Neuronal stem cell (in vitro differentiated cells): ENCODE results near the gene LNX1.

Experiments used
- DNase-seq: peaks from one replicate; pipeline ENCODE4 v3.0.0-alpha.2; 2013; ENCODE audit warnings: low spot score
- H2AFZ ChIP-seq: one replicate; pipeline ENCODE4 v1.6.1; 2013; ENCODE audit warnings: mild to moderate bottlenecking, low read length, inconsistent platforms
- H2AK5ac ChIP-seq: 2 replicates; pipeline ENCODE4 v1.6.1; 2013; ENCODE audit warnings: low read depth, mild to moderate bottlenecking, inconsistent platforms, low read length, moderate library complexity, mixed read lengths
- H2BK120ac ChIP-seq: 2 replicates; pipeline ENCODE4 v1.6.1; 2013; ENCODE audit warnings: low read depth, mild to moderate bottlenecking, inconsistent platforms, low read length, moderate library complexity, mixed read lengths
- H2BK12ac ChIP-seq: one replicate; pipeline ENCODE4 v1.6.1; 2013; ENCODE audit warnings: low read length, inconsistent platforms
- H2BK15ac ChIP-seq: 2 replicates; pipeline ENCODE4 v1.6.1; 2013; ENCODE audit warnings: mild to moderate bottlenecking, low read length, inconsistent platforms, mixed read lengths
- H2BK5ac ChIP-seq: one replicate; pipeline ENCODE4 v1.6.1; 2013; ENCODE audit warnings: inconsistent platforms, mild to moderate bottlenecking, low read length, moderate library complexity
- H3K14ac ChIP-seq: one replicate; pipeline ENCODE4 v1.6.1; 2013; ENCODE audit warnings: low read length, inconsistent platforms
- H3K18ac ChIP-seq: 2 replicates; pipeline ENCODE4 v1.6.1; 2013; ENCODE audit warnings: low read length, inconsistent platforms
- H3K23ac ChIP-seq: 2 replicates; pipeline ENCODE4 v1.6.1; 2013; ENCODE audit warnings: low read depth, mild to moderate bottlenecking, mixed read lengths, low read length, inconsistent platforms; ENCODE audit not compliant: poor library complexity
- H3K27ac ChIP-seq: replicated peaks from 3 replicates; pipeline ENCODE4 v1.5.1; 2013; ENCODE audit warnings: low read length, inconsistent platforms
- H3K27me3 ChIP-seq, 3 experiments: 2 replicates each; pipeline ENCODE4 v1.6.1; 2013; ENCODE audit warnings: low read length in 3 of 3, mild to moderate bottlenecking in 2 of 3, inconsistent platforms in 1 of 3, low read depth in 1 of 3, mixed read lengths in 1 of 3, moderate library complexity in 1 of 3; ENCODE audit not compliant: control insufficient read depth in 3 of 3, insufficient read depth in 3 of 3
- H3K36me3 ChIP-seq, 2 donors: replicated peaks in 1 of 2; 2 replicates each; pipeline ENCODE4 v1.6.1; 2013; ENCODE audit warnings: low read length in 2 of 2; ENCODE audit not compliant: control insufficient read depth in 2 of 2, insufficient read depth in 2 of 2
- H3K4ac ChIP-seq: 2 replicates; pipeline ENCODE4 v1.6.1; 2013; ENCODE audit warnings: inconsistent platforms, mild to moderate bottlenecking, low read length, moderate library complexity
- H3K4me1 ChIP-seq, 2 donors: 1 replicate in 1 of 2; 2 replicates in 1 of 2; pipeline ENCODE4 v1.6.1; 2013; ENCODE audit warnings: low read length in 2 of 2, low read depth in 1 of 2; ENCODE audit not compliant: control insufficient read depth in 2 of 2, insufficient read depth in 1 of 2
- H3K4me2 ChIP-seq: one replicate; pipeline ENCODE4 v1.6.1; 2013; ENCODE audit warnings: mild to moderate bottlenecking, low read length, inconsistent platforms; ENCODE audit not compliant: insufficient read depth, poor library complexity, severe bottlenecking
- H3K4me3 ChIP-seq, 2 donors: 2 replicates each; pipeline ENCODE4 v1.5.1; 2013; ENCODE audit warnings: low read length in 2 of 2, mild to moderate bottlenecking in 2 of 2, inconsistent platforms in 1 of 2, moderate library complexity in 1 of 2
- H3K79me1 ChIP-seq: one replicate; pipeline ENCODE4 v1.6.1; 2013; ENCODE audit warnings: low read depth, mild to moderate bottlenecking, inconsistent platforms, low read length, moderate library complexity
- H3K9ac ChIP-seq: one replicate; pipeline ENCODE4 v1.6.1; 2013; ENCODE audit warnings: mild to moderate bottlenecking, low read depth, low read length, inconsistent platforms; ENCODE audit not compliant: poor library complexity
- H3K9me3 ChIP-seq, 2 donors: replicated peaks in 1 of 2; 2 replicates each; pipeline versions ENCODE3 to v1.6.1; 2013; ENCODE audit warnings: low read length in 2 of 2, mild to moderate bottlenecking in 2 of 2, inconsistent platforms in 1 of 2, low read depth in 1 of 2, mixed read lengths in 1 of 2, moderate library complexity in 1 of 2; ENCODE audit not compliant: control insufficient read depth in 2 of 2, insufficient read depth in 1 of 2
- H4K8ac ChIP-seq: one replicate; pipeline ENCODE4 v1.6.1; 2013; ENCODE audit warnings: low read depth, mild to moderate bottlenecking, inconsistent platforms, low read length, moderate library complexity
- H4K91ac ChIP-seq: one replicate; pipeline ENCODE4 v1.6.1; 2013; ENCODE audit warnings: low read length, low read depth, mild to moderate bottlenecking, inconsistent platforms; ENCODE audit not compliant: poor library complexity
- WGBS, 2 donors: extraction: QIAGEN DNeasy Blood & Tissue Kit; methylation state at CpG; one replicate each; pipeline ENCODE4 v1.1.7; 2013; ENCODE audit warnings: missing lambda C conversion rate in 2 of 2, mixed read lengths in 1 of 2; ENCODE audit not compliant: insufficient read length in 2 of 2, insufficient replicate concordance in 1 of 2; ENCODE audit errors: extremely low coverage in 2 of 2; 5-methylcytosine and 5-hydroxymethylcytosine counted together

Gene LNX1

DNA sequence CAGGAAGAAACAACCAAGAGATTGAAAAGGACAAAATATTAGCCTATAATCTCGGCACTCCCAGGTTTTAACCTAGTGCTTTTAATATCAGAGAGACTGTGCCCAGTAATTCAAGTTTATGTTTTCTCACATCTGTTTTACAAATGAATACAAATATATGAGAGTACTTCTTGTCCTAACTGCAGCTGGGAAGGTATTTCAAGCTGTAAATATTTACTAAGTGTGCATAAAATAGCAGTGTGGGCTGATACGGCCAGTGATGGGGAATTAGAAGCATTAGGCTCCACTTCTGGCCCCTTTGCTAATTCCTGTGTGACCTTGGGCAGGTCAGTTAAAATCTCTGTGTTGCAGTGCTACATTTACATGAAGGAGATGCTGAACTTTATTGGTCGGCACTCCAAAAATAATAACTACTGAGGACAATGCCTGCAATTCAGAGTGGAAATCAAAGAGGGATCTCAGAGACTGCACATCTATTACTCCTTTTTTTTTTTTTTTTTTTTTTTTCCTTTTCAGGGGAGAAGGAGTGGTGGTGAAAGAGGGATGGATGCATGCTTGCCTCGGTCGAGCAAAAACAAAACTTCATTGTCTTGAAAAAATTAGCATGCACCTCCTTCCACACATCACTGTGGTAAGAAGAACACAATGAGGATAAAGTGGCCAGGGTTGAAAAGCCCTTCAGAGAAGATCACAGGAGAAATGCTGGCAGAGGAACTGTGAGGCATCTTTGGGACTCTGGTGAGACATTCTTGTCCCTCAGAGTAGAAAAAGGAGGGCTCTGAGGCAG is 44.6 kb upstream of the LNX1 start:
- Histone ChIP-seq H3K27me3 (no peaks in the 10 kb centered on the region), H2AK5ac (no peak overlapping the region), H3K4me3 (no peak overlapping the region), H3K4me2 (no peak overlapping the region), H3K27ac (no peak overlapping the region), H3K36me3 (no peaks in the 10 kb centered on the region), H2BK120ac (no peak overlapping the region), H2BK12ac (no peak overlapping the region), H2AFZ (no peak overlapping the region), H3K4ac (no peak overlapping the region), H3K9ac (no peak overlapping the region), H2BK5ac (no peak overlapping the region), H3K79me1 (no peaks in the 10 kb centered on the region), H3K23ac (no peak overlapping the region), H3K9me3 (no peaks in the 10 kb centered on the region), H3K4me1 (peaks cover 0 to 4% of the 10 kb centered on the region in 2 donors), H3K14ac (no peak overlapping the region), H2BK15ac (no peak overlapping the region), H3K18ac (no peak overlapping the region), H4K91ac (no peak overlapping the region), H4K8ac (no peak overlapping the region)
- no CpG with 5 or more reads among the region's 5 CpGs for WGBS, 2 donors
- no peak for DNase-seq

DNA sequence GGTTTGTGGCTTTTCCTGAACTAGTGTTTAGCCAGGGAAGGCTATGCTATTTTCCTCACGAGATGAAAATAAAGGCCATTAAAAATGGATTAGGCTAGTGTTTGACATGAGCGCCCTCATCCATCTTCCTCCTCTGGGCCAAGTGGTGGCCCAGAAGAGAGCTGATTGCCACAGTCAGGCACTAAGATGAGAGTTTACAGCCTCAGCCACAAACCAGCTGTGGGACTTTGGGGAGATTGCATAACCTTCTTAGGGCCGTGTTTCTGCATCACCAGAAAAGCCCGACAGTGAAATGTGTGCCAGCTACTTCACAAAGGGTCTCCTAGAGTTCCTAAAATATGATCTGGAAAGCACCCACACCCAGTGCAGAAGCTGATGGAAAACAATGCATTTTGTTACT is 42.3 kb upstream of the LNX1 start:
- no peaks in the 10 kb centered on the region for H3K27me3 ChIP-seq
- H2BK15ac ChIP-seq: no peak overlapping the region
- no peaks in the 10 kb centered on the region for H3K9me3 ChIP-seq
- no peak overlapping the region for H3K4me3 ChIP-seq
- WGBS, 2 donors: no CpG with 5 or more reads among the region's 4 CpGs
- no peak overlapping the region for H4K8ac ChIP-seq
- peaks cover 0 to 3% of the 10 kb centered on the region in 2 donors for H3K4me1 ChIP-seq
- H3K18ac ChIP-seq: no peak overlapping the region
- no peak overlapping the region for H4K91ac ChIP-seq
- H3K14ac ChIP-seq: no peak overlapping the region
- H2BK12ac ChIP-seq: no peak overlapping the region
- H3K27ac ChIP-seq: no peak overlapping the region
- H3K9ac ChIP-seq: no peak overlapping the region
- H3K79me1 ChIP-seq: no peaks in the 10 kb centered on the region
- no peak overlapping the region for H3K23ac ChIP-seq
- no peak for DNase-seq
- H2AFZ ChIP-seq: no peak overlapping the region
- no peak overlapping the region for H2BK120ac ChIP-seq
- no peaks in the 10 kb centered on the region for H3K36me3 ChIP-seq
- no peak overlapping the region for H2BK5ac ChIP-seq
- no peak overlapping the region for H3K4me2 ChIP-seq
- no peak overlapping the region for H3K4ac ChIP-seq
- no peak overlapping the region for H2AK5ac ChIP-seq

DNA sequence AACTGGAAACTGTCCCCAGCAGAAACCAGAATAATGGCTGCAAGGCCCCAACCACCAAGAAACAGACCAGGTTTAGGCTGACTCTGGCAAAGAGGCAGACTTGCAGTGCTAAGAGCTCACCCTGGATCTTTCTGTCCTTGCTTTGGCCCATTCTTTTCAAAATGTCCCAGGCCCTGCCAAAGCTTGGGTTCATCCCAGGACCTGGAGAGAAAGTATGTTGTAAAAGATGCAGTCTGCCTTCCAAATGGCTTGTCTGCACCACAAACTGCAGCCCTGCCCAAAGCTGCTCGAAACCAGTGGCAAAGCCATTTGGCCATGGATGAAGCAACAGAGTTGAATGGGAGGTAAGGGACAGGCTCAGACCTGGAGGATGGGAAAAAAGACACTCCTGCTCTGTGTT is 38.0 kb upstream of the LNX1 start:
- no peak overlapping the region for H2BK5ac ChIP-seq
- H3K4me2 ChIP-seq: no peak overlapping the region
- H4K8ac ChIP-seq: no peak overlapping the region
- H3K27ac ChIP-seq: no peak overlapping the region
- no peak overlapping the region for H2AFZ ChIP-seq
- H3K9me3 ChIP-seq: no peaks in the 10 kb centered on the region
- H3K79me1 ChIP-seq: no peaks in the 10 kb centered on the region
- peaks cover 0 to 1% of the 10 kb centered on the region in 2 donors for H3K36me3 ChIP-seq
- DNase-seq: no peak
- H3K4me1 ChIP-seq: no peaks in the 10 kb centered on the region
- no peak overlapping the region for H3K4ac ChIP-seq
- no peak overlapping the region for H2BK15ac ChIP-seq
- no peaks in the 10 kb centered on the region for H3K27me3 ChIP-seq
- no peak overlapping the region for H2BK120ac ChIP-seq
- no peak overlapping the region for H2BK12ac ChIP-seq
- H3K9ac ChIP-seq: no peak overlapping the region
- peak overlapping the region; percentile 27 for H3K18ac ChIP-seq
- H3K23ac ChIP-seq: no peak overlapping the region
- H3K4me3 ChIP-seq: no peak overlapping the region
- no peak overlapping the region for H4K91ac ChIP-seq
- no peak overlapping the region for H3K14ac ChIP-seq
- no CpG with 5 or more reads among the region's 1 CpG for WGBS, 2 donors
- no peak overlapping the region for H2AK5ac ChIP-seq

DNA sequence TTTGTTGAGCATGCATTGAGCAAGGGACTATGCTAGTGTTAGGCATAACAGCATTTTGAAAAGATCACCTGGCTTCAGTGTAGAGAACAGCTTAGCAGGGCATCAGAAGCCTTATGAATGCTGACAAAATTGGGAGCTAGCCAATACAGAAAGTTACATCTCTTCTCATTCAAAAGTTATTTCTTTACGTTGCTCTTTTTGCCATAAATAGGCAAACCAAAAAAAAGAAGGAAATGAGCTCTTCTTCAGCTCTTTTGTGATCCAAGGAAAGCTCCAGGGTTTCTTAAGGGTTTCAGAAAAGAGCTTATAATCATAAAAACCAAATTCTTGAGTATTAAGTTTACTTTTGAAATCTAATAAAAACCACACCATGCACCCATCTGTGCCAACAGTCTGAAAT is 35.2 kb upstream of the LNX1 start:
- no peak overlapping the region for H4K91ac ChIP-seq
- no peaks in the 10 kb centered on the region for H3K4me1 ChIP-seq
- H3K9ac ChIP-seq: no peak overlapping the region
- H2BK5ac ChIP-seq: no peak overlapping the region
- no peaks in the 10 kb centered on the region for H3K27me3 ChIP-seq
- H2AK5ac ChIP-seq: no peak overlapping the region
- no peak overlapping the region for H2BK15ac ChIP-seq
- no peaks in the 10 kb centered on the region for H3K9me3 ChIP-seq
- no peak overlapping the region for H3K27ac ChIP-seq
- no peak overlapping the region for H3K4ac ChIP-seq
- H3K14ac ChIP-seq: no peak overlapping the region
- H4K8ac ChIP-seq: no peak overlapping the region
- no peak for DNase-seq
- H3K23ac ChIP-seq: no peak overlapping the region
- H3K4me2 ChIP-seq: no peak overlapping the region
- whole genome bisulfite sequencing, 2 donors: no CpG with 5 or more reads among the region's 1 CpG
- no peak overlapping the region for H2BK120ac ChIP-seq
- peaks cover 0 to 1% of the 10 kb centered on the region in 2 donors for H3K36me3 ChIP-seq
- H2BK12ac ChIP-seq: no peak overlapping the region
- H3K18ac ChIP-seq: no peak overlapping the region
- no peaks in the 10 kb centered on the region for H3K79me1 ChIP-seq
- H3K4me3 ChIP-seq: no peak overlapping the region
- no peak overlapping the region for H2AFZ ChIP-seq
